Left renal cortex interstitium (tissue), 4 donors: Measurements from ENCODE around the gene SULT6B1. TPM values are rescaled to one million over a fixed set of nuclear protein-coding genes. Genes with fewer than 3 reads are reported as not detected.
"Not testable (repeated sequence)": the region's sequence is repeated elsewhere in the genome, so short reads cannot be mapped to it uniquely, and the experiment has no call there.

Experiments used
- DNase-seq, 4 donors: peaks; one replicate each; pipeline ENCODE4 v3.0.0-alpha.2; 2013; ENCODE audit warnings: low read depth in 4 of 4, low spot score in 2 of 4, missing footprints in 1 of 4
- polyA plus RNA-seq, 4 donors: library from polyadenylated mRNA; unstranded; fragments of 120-200 nt; gene quantifications; one replicate each; pipeline ENCODE4 v1.2.1, GENCODE V29; 2013; ENCODE audit not compliant: insufficient read length in 4 of 4

Gene SULT6B1
- polyA plus RNA-seq, 4 donors: not detected

DNA sequence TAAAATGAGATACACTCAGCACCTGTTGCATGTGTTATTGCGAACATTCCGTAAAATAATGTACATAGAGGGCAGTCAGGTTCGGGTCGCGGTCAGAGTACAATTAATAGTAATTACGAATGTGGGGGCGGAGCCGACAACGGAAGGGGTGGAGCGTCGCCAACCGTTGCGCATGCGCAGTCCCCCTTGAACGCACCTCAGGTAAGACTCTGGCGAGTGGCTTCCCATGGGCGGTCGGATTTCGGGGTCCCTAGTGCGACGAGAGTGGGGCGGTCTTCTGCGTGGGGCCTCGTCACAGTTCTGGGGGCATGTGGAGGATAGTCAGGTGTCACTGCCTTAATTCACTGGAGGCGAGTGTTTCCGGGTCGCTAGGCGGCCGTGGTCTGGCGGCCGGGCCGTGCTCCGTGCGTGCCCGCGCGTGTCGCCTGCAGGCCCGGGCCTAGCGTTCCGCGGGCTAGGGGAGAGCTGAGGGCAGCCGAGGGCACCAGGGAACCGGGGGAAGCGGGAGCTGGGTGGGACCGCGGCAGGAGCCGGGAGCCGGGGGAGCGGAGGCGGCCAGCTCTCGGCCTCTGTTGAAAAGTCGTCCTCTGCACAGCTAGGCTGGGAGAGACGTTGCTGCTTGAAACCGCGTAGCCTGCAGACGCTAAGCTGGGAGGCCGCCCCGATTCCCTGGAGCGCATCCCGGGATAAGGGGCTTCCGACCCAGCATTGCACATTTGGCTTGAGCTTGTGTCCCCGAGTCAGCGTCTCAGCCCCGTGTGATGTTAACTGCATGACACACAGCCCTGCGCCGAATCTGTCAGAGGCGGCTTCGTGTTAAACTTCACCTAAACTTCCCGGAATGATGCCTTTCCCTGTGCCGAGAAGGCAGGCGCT lies 8.1 kb upstream of the SULT6B1 start, which contains the start of gene CEBPZOS:
Gene CEBPZOS, plus strand, starts transcription at position 177 of the 876 bp plus-strand sequence. CDS start 3,209 bp downstream, outside the sequence.
- peak; percentile 74 to 87 (median 79) for DNase-seq

GRCh38 chr2:37195862-37196319 lies 7.4 kb upstream of the SULT6B1 start:
- DNase-seq: not testable (repeated sequence)

GRCh38 chr2:37192551-37192950 lies 4.1 kb upstream of the SULT6B1 start:
- no peak for DNase-seq

DNA sequence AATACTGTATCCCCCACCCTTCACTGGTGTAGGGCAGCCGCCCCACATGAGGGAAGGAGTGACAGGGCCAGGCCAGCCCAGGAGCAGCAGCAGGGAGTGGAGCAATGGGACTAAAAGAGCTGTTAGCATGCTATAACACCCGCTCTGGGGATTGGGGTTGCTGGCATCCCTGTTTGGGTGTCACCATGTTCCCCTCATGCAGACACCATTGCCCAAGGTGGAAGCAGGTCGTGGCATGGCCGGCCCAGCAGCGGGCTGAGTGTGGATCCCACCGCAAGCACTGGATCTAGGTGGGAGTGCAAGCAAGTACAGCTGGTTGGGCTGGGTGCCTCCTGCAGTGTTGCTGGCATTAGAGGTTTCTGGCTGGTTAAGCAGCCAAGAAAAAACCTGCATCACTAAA lies 3.3 kb upstream of the SULT6B1 start:
- no peak for DNase-seq

DNA sequence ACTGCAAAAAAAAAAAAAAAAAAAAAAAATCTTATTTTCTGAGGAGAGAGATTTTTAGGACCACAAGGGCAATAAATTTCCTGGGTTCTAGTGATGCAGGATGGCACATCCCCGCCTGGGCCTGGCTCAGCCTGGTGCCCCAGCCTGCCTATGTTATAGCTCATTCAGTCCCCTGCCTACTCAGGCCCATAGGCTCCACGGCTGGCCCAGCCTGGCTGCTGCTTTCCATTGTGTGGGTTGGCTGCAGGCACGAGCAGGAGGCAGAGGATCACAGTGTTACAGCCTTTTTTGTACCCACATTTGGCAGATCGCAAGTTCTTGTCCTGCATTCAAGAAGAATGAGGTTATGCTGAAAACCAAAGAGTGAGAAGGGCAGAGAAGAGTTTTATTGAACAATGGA lies 2.8 kb upstream of the SULT6B1 start:
- DNase-seq: no peak

GRCh38 chr2:37190290-37190689 lies 1.8 kb upstream of the SULT6B1 start:
- no peak for DNase-seq

- no peak for DNase-seq
Observed at GRCh38 chr2:37189452-37190153, 1.1 kb upstream of the SULT6B1 start.

DNA sequence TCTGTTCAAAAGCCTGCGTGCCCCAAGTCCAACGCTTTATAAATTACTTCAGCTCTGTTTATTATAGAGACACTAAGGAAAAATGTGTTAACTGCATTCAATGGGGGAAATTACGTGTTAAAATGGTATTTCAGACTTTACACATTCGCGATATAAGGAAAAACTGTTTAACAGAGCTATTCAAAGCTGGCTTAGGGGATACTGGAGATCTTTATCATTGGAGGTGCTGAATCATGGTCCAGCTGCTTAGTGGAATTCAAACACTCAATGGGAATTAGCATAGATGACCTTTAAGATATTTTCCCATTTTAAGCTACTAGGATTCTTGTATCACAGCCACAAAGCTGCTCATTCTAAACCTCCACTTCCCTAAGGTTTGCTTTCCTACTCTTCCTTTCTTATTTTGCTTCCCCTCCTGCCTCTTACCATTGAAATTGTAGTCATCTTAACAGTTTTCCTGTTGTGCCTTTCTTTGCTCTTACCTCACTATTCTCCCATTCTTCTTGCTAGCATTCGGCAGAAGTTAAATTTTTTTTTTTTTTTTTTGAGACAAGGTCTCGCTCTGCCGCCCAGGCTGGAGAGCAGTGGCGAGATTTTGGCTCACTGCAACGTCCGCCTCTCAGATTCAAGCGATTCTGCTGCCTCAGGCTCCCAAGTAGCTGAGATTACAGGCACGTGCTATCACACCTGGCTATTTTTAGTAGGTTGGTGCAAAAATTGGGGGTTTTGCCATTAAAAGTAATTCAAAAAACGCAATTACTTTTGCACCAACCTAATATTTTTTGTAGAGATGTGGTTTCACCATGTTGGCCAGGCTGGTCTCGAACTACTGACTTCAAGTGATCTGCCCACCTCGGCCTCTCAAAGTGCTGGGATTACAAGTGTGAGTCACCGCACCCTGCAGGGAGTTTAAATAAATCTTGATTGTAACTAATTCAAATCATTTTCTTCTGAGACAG lies 6.5 kb downstream of the SULT6B1 start:
- DNase-seq: no peak

- DNase-seq: no peak
Observed at GRCh38 chr2:37180640-37181039, 7.8 kb downstream of the SULT6B1 start.

- no peak for DNase-seq
Observed at GRCh38 chr2:37180006-37180639, 8.3 kb downstream of the SULT6B1 start.

DNA sequence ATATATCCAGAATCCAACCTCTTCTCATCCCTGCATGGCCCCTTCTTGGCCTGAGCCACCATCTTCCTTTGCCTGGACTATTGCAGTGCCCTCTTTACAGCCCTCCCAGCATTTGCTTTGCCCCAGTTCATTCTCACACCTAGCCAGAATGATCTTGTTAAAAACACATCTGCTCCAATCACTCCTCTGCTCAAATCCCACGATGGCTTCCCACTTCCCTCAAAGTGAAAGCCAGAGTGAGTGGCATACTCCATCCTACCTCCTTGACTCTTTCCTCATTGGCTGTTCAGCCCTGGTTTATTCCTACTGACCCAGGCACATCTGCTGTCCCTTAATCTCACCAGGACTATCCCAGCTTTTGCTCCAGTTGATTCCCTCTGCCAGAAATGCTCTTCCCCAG lies 14.7 kb downstream of the SULT6B1 start:
- no peak for DNase-seq

DNA sequence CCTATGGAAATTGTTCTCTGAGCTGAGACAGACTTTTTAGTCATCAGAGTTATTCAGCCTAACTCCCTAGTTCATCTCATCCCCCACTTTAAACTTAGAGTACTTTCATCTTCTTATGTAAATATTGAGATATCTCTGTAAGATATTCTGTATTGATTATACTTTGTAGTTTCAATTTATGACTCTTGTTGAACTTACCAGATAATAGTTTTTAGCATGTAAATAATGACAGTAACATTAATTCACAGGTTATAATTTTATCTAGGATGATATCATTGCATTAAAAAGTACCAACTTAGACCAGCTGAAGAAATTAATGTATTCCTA lies 16.9 kb downstream of the SULT6B1 start:
- DNase-seq: no peak

DNA sequence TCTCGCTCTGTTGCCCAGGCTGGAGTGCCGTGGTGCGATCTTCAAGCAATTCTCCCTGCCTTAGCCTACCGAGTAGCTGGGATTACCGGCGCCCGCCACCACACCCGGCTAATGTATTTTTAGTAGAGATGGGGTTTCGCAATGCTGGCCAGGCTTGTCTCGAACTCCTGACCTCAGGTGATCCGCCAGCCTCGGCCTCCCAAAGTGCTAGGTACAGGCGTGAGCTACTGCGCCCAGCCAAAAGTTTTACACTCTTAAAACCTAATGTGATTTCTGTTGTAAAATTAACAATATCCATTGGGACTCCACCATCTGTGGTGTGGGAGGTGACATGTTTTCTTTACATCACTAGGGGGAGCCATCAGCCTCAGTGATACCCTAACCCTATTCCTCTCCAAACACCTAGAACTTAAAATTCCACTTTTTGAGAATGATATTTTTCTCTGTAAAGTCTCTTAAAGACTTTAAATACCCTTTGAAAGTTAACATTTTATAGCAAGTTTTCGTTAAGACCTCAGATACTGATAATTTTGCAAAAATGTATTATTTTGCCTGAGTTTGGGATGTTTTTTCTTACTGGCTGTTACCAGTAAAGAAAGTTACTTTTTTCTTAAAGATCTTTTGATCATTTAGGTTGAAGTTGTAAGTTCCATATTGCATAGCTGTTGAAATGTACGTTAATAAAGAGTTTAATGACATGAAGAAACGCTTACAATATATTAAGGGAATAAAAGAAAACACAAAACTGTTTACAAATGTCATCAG lies 20.1 kb downstream of the SULT6B1 start:
- peak in 2 of 4 donors; percentile 3 to 13 for DNase-seq

- no peak for DNase-seq
Observed at GRCh38 chr2:37167636-37168180, 20.8 kb downstream of the SULT6B1 start.

DNA sequence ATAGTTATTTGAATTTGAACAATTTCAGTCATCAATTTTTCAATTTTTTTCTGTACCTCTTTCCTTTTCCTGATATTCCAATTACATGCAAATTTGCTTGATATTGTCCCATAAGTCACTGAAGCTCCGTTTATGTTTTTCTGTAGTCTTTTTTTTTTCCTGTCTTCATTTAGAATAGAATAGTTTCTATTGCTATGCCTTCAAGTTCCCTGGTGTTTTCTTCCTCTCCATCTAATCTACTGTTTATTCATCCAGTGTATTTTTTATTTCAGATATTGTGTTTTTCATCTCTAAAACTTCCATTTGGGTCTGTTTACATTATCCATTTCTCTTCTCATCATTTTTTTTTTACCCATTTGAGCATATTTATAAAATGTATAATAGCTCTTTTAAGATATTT lies 23.7 kb downstream of the SULT6B1 start:
- no peak for DNase-seq

DNA sequence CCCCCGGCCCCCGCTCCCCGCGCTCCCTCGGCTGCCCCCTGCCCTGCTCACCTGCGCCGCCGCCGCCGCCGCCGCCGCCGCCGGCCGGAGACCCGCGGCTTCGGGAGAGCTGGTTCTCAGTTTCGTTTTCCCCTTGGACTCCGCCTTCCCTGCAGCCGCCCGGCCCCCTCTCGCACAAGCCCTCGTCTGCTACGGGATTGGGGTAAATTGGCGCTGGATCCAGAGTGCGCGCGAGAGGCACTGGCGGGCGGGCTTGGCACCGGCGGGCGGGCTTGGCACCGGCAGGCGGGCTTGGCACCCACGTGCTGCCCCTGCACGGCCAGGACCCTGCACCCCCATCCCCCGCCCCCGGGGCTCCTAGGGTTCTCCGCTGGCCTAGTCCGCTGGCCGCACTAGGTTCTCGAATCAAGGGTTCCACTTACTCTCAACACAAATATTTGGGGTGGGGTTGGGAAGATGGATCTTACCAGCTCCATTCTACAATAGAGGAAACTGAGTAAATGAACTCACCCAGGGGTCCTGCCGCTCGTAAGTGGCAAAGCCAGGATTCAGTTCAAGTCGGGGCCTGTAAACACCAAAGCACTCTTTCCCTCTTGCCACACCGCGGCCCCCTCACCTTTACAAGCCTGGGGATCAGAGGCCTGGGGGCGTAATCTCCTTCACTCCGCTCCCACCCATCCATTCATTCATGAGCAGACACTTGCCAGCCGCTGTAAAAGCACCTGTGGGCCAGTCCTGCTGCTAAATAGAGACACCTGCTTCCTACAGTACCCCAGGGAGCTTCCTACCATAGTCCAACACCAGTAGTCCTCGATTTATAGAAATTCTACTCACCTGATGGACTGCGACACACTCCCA lies 31.4 kb downstream of the SULT6B1 start, which contains the start of gene EIF2AK2:
Gene EIF2AK2, minus strand, starts transcription at position 124 of the 858 bp plus-strand sequence. CDS start 9,174 bp downstream, outside the sequence.
- DNase-seq: peak; percentile 21 to 68 (median 56)

DNA sequence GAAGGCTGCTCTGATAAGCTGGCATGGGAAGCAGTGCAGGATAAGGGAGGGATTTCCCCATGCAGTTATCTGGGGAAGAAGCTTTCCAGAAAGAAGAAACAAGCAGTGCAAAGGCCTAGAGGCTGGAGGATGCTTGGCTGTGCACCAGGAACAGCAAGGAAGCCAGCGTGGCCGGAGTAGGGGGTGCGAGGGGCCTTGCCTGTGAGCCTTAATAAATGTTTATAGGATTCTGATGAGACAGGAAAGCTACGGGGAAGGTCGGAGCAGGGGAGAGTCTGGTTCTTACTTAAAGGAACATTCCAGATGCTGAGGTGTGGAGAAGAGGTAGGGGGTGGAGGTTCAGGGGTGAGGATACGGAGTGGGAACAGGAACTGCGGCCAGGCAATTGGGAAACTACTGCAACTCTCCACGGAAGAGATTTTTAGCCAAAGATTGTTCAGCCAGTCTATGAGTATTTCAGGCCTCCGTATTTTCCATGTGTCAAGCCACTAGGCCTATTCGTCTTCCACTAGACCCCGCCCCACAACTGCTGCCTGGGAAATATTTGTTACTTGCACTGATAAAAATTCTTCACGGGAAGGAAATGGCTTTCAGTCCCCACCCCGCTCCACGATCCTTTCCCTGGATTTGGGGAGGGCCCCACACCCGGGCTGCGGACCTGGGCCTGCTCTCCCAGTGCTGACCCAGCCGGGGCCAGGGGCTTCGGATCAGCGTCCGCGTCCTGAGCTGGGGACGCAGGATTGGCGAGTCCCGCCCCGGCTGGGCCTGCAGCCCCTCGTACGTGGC lies 32.2 kb downstream of the SULT6B1 start:
- DNase-seq: peak; percentile 41 to 75 (median 66)
